Ecto neural progenitor cell (in vitro differentiated cells): ENCODE results near the gene CORO7.
"Not testable (repeated sequence)": the region's sequence is repeated elsewhere in the genome, so short reads cannot be mapped to it uniquely, and the experiment has no call there.

Experiments
- DNase-seq: peaks from one replicate; pipeline ENCODE4 v3.0.0-alpha.2; 2018; ENCODE audit warnings: low spot score

The CORO7 gene

DNA sequence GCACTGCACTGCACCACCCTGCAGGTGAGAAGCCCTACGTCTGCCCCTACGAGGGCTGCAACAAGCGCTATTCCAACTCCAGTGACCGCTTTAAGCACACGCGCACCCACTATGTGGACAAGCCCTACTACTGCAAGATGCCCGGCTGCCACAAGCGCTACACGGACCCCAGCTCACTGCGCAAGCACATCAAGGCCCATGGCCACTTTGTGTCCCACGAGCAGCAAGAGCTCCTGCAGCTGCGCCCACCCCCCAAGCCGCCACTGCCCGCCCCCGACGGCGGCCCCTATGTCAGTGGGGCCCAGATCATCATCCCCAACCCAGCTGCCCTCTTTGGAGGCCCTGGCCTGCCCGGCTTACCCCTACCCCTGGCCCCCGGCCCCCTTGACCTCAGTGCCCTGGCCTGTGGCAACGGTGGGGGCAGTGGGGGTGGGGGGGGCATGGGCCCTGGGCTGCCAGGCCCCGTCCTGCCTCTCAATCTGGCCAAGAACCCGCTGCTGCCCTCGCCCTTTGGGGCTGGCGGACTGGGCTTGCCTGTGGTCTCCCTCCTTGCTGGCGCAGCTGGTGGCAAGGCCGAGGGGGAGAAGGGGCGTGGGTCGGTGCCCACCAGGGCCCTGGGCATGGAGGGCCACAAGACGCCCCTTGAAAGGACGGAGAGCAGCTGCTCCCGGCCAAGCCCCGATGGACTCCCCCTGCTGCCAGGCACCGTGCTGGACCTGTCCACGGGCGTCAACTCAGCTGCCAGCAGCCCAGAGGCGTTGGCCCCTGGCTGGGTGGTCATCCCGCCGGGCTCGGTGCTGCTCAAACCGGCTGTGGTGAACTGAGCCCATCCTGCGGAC is 79.5 kb downstream of the CORO7 start:
- no peak for DNase-seq

GRCh38 chr16:4334724-4335495 is 81.5 kb downstream of the CORO7 start:
- no peak for DNase-seq

GRCh38 chr16:4333714-4334113 is 82.7 kb downstream of the CORO7 start:
- not testable (repeated sequence) for DNase-seq

DNA sequence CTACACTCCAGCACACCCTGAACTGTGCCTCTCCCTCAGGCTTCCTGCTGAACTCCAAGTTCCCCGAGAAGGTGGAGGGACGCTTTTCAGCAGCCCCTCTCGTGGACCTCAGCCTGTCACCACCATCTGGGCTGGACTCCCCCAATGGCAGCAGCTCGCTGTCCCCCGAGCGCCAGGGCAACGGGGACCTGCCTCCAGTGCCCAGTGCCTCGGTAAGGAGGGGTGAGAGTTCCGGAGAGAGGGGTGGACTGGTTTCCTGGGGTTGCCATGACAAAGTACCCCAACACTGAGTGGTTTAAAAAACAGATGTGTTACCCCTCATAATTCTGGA is 83.1 kb downstream of the CORO7 start:
- DNase-seq: no peak

DNA sequence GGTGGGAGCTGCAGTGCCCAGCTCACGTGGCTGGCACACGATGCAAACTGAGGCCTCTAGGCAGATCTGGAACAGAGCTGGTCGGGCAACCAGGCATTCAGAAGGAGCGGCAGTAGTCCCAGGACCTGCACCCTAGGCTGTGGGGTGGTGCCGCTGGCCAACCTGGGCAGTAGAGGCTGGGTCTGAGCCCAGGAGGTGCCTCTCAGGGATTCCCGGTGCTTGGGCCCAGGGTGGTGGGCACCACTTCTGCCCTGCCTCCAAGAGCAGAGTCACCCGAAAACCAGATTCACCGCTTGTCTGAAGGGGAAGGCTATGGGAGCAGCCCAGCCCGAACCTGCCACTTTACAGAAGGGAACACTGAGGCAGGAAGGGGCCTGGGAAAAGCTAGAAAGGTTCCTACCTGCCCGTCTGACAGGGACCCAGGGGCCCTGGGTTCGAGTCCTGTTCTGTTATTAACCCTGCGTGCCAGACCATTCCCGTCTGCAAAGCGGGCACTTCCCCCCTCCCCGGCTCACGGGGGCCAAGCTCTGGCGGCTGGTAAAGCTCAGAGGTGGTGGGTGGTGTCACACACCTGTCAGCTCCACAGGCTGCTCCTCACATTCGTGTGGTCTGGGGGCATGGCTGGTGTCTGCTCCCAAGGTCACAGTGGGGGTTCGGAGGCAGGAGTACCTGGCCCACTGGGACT is 83.6 kb downstream of the CORO7 start:
- no peak for DNase-seq

- no peak for DNase-seq
These were observed 84.3 kb downstream of the CORO7 start for GRCh38 chr16:4332083-4332482.

DNA sequence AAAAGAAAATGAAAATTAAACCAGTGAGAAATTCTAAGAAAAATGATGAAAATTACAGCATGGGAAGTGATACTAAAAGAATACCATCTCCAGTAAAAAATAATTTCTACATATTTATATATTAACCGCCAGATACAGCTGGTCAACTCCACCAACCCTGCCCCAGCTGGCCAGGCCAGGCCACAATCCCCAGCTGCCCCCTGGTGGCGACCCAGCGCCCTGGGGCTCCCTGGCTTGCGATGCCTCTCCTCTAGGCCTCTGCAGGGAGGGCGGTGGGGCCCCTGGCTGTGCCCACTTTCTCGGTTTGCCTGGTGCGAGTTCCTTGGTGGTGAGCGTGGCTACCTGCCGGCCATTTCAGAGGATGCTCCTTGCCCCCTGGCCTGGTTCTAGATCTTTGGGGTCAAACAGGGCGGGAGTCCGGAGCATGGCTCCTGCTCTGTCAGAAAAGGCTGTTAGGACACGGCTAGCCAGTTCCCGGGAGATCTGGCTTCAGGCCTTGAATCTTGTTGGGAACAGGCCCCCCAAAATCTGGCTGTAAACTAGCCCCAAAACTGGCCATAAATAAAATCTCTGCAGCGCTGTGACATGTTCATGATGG is 86.0 kb downstream of the CORO7 start:
- DNase-seq: peak; percentile 84

DNA sequence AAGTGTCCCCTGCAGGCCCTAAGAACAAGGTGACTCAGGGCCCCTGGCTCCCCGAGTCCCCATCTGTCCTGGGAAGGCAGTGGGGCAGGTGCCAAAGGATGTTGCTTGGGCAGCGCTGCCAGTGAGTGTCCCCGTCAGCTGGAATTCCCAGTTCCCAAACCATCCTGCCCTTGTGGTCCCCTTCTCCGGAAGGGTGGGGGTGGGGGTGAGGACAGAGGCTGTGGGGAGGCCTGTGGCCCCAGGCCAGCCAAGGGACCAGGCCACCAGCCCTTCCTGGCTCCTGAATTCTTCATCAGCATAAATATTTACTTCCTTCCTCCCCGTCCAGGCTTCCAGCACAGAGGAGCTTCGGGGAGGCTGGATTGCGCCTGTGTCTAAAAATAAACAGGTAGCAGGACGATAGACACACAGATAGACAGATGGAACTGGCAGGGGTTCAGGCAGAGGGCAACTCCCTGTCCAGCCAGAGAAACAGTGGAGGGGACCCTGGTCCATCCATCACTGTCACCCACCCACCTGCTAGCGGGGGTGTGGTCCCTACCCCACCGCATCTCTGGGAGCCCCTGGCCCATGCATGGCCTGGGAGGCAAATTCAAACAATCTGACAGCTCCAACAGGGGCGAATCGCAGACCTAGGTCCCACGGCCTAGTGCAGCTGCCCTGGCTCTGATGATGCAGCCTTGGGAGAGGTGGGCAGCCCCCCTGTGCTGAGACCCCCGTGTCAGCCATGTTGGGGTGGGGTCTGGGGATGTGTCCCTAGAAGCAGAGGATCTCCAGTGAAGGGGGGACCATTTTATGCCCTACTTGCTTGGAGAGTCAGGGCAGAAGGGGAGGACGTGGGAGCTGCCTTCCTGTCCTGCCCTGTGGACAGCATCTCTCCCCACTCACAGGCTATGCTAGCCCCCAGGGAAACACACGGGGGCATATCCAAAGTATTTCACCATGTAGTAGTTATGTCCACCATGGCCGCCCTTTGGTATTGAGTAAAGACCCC is 87.3 kb downstream of the CORO7 start:
- no peak for DNase-seq

GRCh38 chr16:4328046-4328781 is 88.2 kb downstream of the CORO7 start:
- peak; percentile 88 for DNase-seq

DNA sequence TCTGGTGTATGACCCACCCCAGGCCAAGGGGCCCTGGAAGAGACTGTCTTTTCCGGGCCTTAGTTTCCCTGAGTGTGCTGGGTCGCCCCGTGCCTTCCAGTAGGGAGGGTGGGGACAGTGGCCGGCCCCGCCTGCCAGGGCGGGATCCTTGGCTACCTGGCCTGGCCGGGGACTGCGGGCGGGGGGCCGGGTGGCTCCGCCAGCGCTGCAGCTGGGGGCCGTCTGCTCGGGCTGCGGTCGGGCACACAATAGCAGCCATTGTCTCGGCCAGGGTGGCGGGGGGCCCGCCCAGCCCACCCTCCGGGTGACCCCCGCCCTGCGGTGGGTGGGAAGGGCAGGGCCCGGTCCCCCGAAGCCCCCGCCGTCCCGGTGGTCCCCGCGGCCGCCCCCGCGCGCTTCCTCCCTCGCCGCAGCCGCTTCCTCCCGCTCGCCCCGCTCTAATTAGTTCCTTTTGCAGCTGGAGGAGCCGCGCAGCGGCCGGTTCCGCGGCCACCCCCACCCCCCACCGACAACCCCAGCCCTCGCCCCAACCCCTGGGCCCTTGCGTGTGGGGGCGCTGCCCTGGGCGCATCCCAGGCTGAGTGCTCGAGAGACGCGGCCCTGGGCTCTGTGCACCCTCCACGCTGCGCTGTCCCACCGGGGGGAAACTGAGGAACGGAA is 88.9 kb downstream of the CORO7 start:
- DNase-seq: no peak

DNA sequence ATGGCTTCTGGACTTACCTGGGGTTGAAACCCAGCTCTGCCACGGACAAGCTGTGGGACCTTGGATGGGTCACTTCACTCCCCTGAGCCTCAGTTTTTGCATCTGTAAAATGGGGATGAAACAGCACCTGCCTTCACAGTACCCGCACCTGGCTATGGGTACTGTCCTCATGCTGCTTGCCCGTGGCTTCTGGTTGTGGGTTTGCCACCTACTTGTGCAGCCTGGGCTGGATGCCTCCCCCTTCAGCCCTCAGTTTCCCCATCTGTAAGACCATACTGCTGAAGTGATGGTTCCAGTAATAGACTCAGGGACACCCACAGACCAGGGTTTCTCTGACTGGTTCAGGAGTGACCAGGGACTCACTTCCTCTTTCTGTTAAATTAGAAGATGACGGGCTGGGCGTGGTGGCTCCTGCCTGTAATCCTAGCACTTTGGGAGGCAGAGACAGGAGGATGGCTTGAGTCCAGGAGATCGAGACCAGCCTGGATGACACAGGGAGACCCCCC is 91.1 kb downstream of the CORO7 start:
- no peak for DNase-seq

- no peak for DNase-seq
These were observed 91.7 kb downstream of the CORO7 start for GRCh38 chr16:4324492-4325252.

DNA sequence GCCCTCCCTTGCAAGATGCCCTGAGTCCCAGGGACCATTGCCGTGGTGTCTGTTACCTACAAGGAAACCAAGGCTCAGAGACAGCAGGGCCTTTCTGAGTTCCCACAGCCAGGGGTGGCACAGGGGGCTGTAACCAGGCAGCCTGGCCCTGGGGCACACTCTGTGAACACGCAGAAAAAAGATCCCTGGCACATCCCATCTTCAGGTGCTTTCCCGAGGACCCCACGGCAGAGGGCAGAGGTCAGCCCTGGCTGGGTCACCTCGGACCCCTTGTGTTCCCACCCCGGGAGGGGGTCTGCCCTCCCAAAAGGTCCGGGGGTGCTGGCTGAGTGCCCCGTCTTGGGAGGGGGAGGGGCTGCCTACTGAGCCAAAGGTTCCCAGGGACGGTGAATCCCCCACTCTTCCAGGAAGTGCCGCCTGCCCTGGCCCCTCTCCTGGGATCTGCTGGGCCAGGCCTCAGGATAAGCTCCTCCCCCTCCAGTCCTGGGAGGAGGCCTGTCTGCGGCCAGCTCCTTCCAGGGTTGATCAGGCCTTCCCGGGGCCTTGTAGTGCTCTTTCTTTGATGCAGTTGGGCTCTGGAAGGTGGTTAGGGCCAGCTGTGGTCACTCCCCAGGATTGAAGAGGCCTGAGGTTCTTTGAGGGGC is 92.4 kb downstream of the CORO7 start:
- DNase-seq: peak; percentile 71

- no peak for DNase-seq
These were observed 93.1 kb downstream of the CORO7 start for GRCh38 chr16:4323071-4323844.

GRCh38 chr16:4322121-4323052 is 94.0 kb downstream of the CORO7 start:
- no peak for DNase-seq

- DNase-seq: no peak
These were observed 94.9 kb downstream of the CORO7 start for GRCh38 chr16:4321286-4322120.
